Thyroid gland (tissue), 4 donors: ENCODE results near the gene CMC1. TPM values are rescaled to one million over a fixed set of nuclear protein-coding genes. Genes with fewer than 3 reads are reported as not detected.
"Not testable (repeated sequence)": the region's sequence is repeated elsewhere in the genome, so short reads cannot be mapped to it uniquely, and the experiment has no call there.

Experiments
- DNase-seq, 2 donors: peaks; one replicate each; pipeline ENCODE4 v3.0.0-alpha.2; 2019
- H3K27ac ChIP-seq, 3 donors: fragments of 200-600 bp; sonication (generic); 1 replicate in 2 of 3; 2 replicates in 1 of 3; pipeline ENCODE4 v1.5.1; 2016 to 2019; ENCODE audit warnings: mild to moderate bottlenecking in 1 of 3, moderate library complexity in 1 of 3
- H3K27me3 ChIP-seq: fragments of 200-600 bp; sonication (generic); one replicate; pipeline ENCODE4 v1.5.1; 2019
- H3K36me3 ChIP-seq, 2 donors: fragments of 200-600 bp; sonication (generic); one replicate each; pipeline ENCODE4 v1.5.1; 2016 to 2019
- H3K4me1 ChIP-seq, 2 donors: fragments of 200-600 bp; sonication (generic); one replicate each; pipeline ENCODE4 v1.5.1; 2017 to 2019
- H3K4me3 ChIP-seq, 3 donors: fragments of 200-600 bp; sonication (generic); replicated peaks in 1 of 3; 1 replicate in 2 of 3; 2 replicates in 1 of 3; pipeline ENCODE4 v1.5.1; 2016; ENCODE audit warnings: mild to moderate bottlenecking in 1 of 3
- H3K9me3 ChIP-seq: fragments of 200-600 bp; sonication (generic); one replicate; pipeline ENCODE4 v1.5.1; 2017
- POLR2A ChIP-seq, 2 donors: fragments of 450-650 bp; IDR thresholded peaks; one replicate each; pipeline ENCODE4 v1.6.1; 2017; ENCODE audit warnings: antibody characterized with exemption in 2 of 2, mild to moderate bottlenecking in 2 of 2, moderate library complexity in 1 of 2
- WGBS, 2 donors: methylation state at CpG; one replicate each; pipeline ENCODE4 v1.1.5; 2017; 5-methylcytosine and 5-hydroxymethylcytosine counted together
- intact Hi-C: fragments of 100-400 bp; cut with DNase I; formaldehyde crosslinking; loops from one replicate; pipeline ENCODE4 v1.15.1; 2023
- total RNA-seq, 4 donors: library from RNA; depleted of rRNA; stranded (reverse); fragments of >200 nt; gene quantifications; one replicate each; pipeline ENCODE4 v1.2.3, GENCODE V29; 2016
- TF ChIP-seq, protein P1 (sequence below), 6 experiments: fragments of 200-600 bp in 3 of 6; fragments of 450-650 bp in 3 of 6; sonication (generic) in 3 of 6; IDR thresholded peaks; one replicate each; pipeline ENCODE4 v1.5.1; 2016 to 2019; ENCODE audit warnings: antibody characterized with exemption in 6 of 6, mild to moderate bottlenecking in 2 of 6, inconsistent platforms in 1 of 6, moderate library complexity in 1 of 6

CMC1 gene
- total RNA-seq, 4 donors from 2014 or later = 3.0 to 22.7 (median 8.3) TPM

DNA sequence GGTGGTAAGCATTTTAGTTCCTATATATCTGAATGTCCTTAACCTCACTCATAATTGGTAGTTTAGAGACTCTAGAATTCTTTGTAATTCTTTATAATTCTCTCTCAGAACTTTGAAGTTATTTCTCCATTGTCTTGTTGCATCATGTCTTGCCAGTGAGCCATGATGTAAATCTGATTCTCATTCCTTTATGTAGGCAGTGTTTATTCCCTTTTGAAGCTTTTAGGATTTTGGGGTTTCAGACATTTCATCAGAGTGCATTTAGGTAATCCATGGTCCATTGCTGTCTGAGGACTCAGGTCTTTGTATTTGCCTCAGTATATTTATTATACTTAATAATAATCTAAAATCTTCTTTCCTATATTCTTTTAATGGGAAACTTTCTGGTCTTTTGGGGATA, 20.6 kb downstream of the CMC1 start:
- TF ChIP-seq, protein P1, sequence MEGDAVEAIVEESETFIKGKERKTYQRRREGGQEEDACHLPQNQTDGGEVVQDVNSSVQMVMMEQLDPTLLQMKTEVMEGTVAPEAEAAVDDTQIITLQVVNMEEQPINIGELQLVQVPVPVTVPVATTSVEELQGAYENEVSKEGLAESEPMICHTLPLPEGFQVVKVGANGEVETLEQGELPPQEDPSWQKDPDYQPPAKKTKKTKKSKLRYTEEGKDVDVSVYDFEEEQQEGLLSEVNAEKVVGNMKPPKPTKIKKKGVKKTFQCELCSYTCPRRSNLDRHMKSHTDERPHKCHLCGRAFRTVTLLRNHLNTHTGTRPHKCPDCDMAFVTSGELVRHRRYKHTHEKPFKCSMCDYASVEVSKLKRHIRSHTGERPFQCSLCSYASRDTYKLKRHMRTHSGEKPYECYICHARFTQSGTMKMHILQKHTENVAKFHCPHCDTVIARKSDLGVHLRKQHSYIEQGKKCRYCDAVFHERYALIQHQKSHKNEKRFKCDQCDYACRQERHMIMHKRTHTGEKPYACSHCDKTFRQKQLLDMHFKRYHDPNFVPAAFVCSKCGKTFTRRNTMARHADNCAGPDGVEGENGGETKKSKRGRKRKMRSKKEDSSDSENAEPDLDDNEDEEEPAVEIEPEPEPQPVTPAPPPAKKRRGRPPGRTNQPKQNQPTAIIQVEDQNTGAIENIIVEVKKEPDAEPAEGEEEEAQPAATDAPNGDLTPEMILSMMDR (IDR thresholded peaks at IDR 0.05) = no peak
- TF ChIP-seq POLR2A (IDR thresholded peaks at IDR 0.05) = no peak
- intact Hi-C loops = no loop called here
- H3K36me3 ChIP-seq = no peaks in the 10 kb centered on the region

DNA sequence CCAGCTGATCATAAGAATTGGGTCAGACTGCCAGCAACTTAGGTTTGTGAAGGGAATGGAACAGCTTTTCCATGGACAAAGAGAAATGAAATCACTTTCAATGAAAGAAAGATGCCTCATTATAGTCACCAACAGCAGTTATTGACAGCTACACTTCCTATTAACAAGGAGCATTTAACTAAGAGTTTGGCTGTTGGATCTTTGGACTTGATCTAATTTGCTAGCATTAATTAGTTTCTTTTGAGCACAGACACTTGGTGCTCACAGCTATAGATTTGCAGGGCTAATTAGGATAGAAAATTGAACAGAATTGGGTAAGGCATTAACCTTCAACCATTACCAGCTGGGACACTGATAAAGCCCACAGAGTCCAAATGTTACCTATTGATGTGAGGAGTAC, 24.2 kb downstream of the CMC1 start:
- Histone ChIP-seq H3K36me3 (no peaks in the 10 kb centered on the region), H3K4me1 (peaks cover 0 to 4% of the 10 kb centered on the region in 2 donors), H3K9me3 (no peaks in the 10 kb centered on the region), H3K4me3 (no peak overlapping the region), H3K27me3 (no peaks in the 10 kb centered on the region), H3K27ac (no peak overlapping the region)
- DNase-seq = no peak
- intact Hi-C loops = no loop called here
- TF ChIP-seq POLR2A (IDR thresholded peaks at IDR 0.05) = no peak
- TF ChIP-seq, protein P1 (IDR thresholded peaks at IDR 0.05) = no peak

More for the DNA sequence above, 20.6 kb downstream of the CMC1 start:
- Histone ChIP-seq H3K4me1 (peaks cover 0 to 4% of the 10 kb centered on the region in 2 donors), H3K4me3 (no peak overlapping the region), H3K9me3 (no peaks in the 10 kb centered on the region), H3K27ac (no peak overlapping the region), H3K27me3 (no peaks in the 10 kb centered on the region)
- DNase-seq = no peak

DNA sequence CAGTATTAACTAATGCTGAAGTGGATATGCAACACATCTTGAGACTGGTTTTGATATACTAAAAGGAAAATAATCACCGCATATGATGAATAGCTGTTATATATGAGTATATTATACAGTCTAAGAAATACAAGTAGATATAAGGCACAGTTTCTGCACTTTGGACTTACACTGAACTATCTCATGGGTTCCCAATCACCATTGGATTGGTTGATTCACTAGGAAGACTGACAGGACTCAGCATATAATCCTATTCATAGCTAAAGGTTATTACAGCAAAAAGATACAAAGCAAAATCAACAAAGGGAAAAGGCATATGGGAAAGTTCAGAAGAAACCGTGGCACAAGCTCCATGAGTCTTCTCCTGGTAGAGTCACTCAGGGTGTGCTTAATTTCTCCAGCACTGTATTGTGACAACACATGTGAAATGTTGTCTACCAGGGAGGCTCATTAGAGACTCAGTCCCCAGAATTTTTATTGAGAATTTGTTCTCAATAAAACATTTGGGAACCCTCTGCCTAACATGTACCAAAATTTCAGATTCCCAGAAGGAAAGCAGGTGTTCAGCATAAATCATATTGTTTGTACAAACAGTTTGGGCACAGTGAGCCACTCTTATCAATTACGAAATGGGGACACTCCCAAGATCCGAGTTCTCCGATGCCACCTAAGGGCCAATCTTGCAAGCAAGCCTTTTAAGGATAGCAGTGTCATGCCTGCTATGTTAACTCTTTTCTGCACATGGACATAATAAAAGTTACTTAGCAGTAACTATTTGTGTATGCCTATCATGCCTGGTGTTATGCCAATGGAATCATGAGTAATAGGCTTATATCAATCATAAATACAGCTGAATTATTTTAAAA, 26.8 kb downstream of the CMC1 start:
- no peak for TF ChIP-seq POLR2A (IDR thresholded peaks at IDR 0.05)
- TF ChIP-seq, protein P1 (IDR thresholded peaks at IDR 0.05) = no peak
- Histone ChIP-seq H3K27me3 (no peaks in the 10 kb centered on the region), H3K4me3 (no peak overlapping the region), H3K4me1 (no peaks in the 10 kb centered on the region), H3K9me3 (no peaks in the 10 kb centered on the region), H3K27ac (no peak overlapping the region), H3K36me3 (no peaks in the 10 kb centered on the region)
- no peak for DNase-seq
- intact Hi-C loops = no loop called here
- WGBS, 2 donors = 70 to 81% methylated on average over 5 of the region's 5 CpGs

DNA sequence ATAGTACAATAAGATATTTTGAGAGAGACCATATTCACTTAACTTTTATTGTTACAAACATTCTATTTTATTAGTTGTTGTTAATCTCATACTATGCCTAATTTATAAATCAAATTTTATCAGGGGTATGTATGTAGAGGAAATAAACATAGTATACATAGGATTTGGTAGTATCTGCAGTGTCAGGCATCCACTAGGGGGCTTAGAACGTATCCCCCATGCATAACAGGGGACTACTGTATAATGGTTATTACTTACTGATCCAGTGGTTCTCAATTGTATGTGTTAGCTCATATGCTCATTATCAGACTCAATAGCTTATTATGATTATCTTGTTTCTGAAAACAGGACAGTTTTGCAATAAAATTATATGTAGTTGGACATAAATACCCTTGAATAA, 27.6 kb downstream of the CMC1 start:
- Histone ChIP-seq H3K36me3 (no peaks in the 10 kb centered on the region), H3K4me3 (no peak overlapping the region), H3K4me1 (no peaks in the 10 kb centered on the region), H3K27ac (no peak overlapping the region), H3K27me3 (no peaks in the 10 kb centered on the region), H3K9me3 (no peaks in the 10 kb centered on the region)
- no peak for DNase-seq
- TF ChIP-seq, protein P1 (IDR thresholded peaks at IDR 0.05) = no peak
- TF ChIP-seq POLR2A (IDR thresholded peaks at IDR 0.05) = no peak
- intact Hi-C loops = no loop called here
- 85 to 88% methylated on average over 1 of the region's 1 CpG for WGBS, 2 donors

DNA sequence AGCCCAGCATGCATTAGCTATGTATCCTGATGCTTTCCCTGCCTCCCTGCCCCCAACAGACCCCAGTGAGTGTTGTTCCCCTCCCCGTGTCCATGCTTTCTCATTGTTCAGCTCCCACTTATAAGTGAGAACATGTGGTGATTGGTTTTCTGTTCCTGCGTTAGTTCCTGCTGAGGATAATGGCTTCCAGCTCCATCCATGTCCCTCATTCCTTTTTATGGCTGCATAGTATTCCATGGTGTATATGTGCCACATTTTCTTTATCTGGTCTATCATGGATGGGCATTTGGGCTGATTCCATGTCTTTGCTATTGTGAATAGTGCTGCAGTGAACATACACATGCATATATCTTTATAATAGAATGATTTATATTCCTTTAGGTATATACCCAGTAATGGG, 28.5 kb downstream of the CMC1 start:
- DNase-seq, H3K27me3 ChIP-seq, H3K27ac ChIP-seq, H3K4me3 ChIP-seq, H3K36me3 ChIP-seq, H3K4me1 ChIP-seq, H3K9me3 ChIP-seq, intact Hi-C loops: not testable (repeated sequence)
- WGBS, 2 donors = 96 to 99% methylated on average over 2 of the region's 2 CpGs
